Activated naive CD8-positive, alpha-beta T cell (primary cell): Measurements from ENCODE around the gene MESD.

Experiments used
- H3K27ac Mint-ChIP-seq: one replicate; pipeline ENCODE4 v1.8.0; 2021; ENCODE audit warnings: mixed read lengths
- H3K27me3 Mint-ChIP-seq: one replicate; pipeline ENCODE4 v1.8.0; 2021; ENCODE audit warnings: mixed read lengths
- H3K36me3 Mint-ChIP-seq: one replicate; pipeline ENCODE4 v1.8.0; 2021; ENCODE audit warnings: mixed read lengths
- H3K4me1 Mint-ChIP-seq: one replicate; pipeline ENCODE4 v1.8.0; 2021; ENCODE audit warnings: low read depth, mixed read lengths
- H3K4me3 Mint-ChIP-seq: one replicate; pipeline ENCODE4 v1.8.0; 2021; ENCODE audit warnings: mild to moderate bottlenecking, mixed read lengths
- H3K9me3 Mint-ChIP-seq: one replicate; pipeline ENCODE4 v1.8.0; 2021; ENCODE audit warnings: low read depth, mixed read lengths

Gene MESD

GRCh38 chr15:81002331-81003096 lies 12.9 kb upstream of the MESD start:
- H3K36me3 Mint-ChIP-seq: peaks cover 7% of the 10 kb centered on the region
- no peaks in the 10 kb centered on the region for H3K9me3 Mint-ChIP-seq
- H3K27me3 Mint-ChIP-seq: no peaks in the 10 kb centered on the region
- peaks cover 51% of the 10 kb centered on the region for H3K4me1 Mint-ChIP-seq
- no peak overlapping the region for H3K27ac Mint-ChIP-seq
- H3K4me3 Mint-ChIP-seq: peak overlapping the region; percentile 51

GRCh38 chr15:81002009-81002330 lies 12.4 kb upstream of the MESD start:
- Mint-ChIP-seq H3K4me1 (peaks cover 47% of the 10 kb centered on the region), H3K27me3 (no peaks in the 10 kb centered on the region), H3K36me3 (peaks cover 7% of the 10 kb centered on the region), H3K27ac (no peak overlapping the region), H3K9me3 (no peaks in the 10 kb centered on the region), H3K4me3 (peak overlapping the region; percentile 78)

GRCh38 chr15:81001152-81002008 lies 11.8 kb upstream of the MESD start:
- Mint-ChIP-seq H3K27me3 (no peaks in the 10 kb centered on the region), H3K27ac (peak overlapping the region; percentile 50), H3K36me3 (peaks cover 7% of the 10 kb centered on the region), H3K4me3 (peak overlapping the region; percentile 96), H3K9me3 (no peaks in the 10 kb centered on the region), H3K4me1 (peaks cover 45% of the 10 kb centered on the region)

GRCh38 chr15:81000624-81001151 lies 11.1 kb upstream of the MESD start, which contains the start of gene TLNRD1:
Gene TLNRD1 (plus strand): TSS chr15:81000923. CDS start chr15:81002272, 1,349 bp downstream.
- Mint-ChIP-seq H3K4me1 (peaks cover 41% of the 10 kb centered on the region), H3K4me3 (peak within 1 kb of the TSS; percentile 96), H3K27ac (peak within 1 kb of the TSS; percentile 94), H3K27me3 (no peaks in the 10 kb centered on the region), H3K9me3 (no peaks in the 10 kb centered on the region), H3K36me3 (peaks cover 7% of the 10 kb centered on the region)

- peak overlapping the region; percentile 94 for H3K27ac Mint-ChIP-seq
- H3K9me3 Mint-ChIP-seq: no peaks in the 10 kb centered on the region
- peaks cover 36% of the 10 kb centered on the region for H3K4me1 Mint-ChIP-seq
- no peaks in the 10 kb centered on the region for H3K27me3 Mint-ChIP-seq
- H3K36me3 Mint-ChIP-seq: peaks cover 7% of the 10 kb centered on the region
- H3K4me3 Mint-ChIP-seq: peak overlapping the region; percentile 96
These were observed 10.6 kb upstream of the MESD start for GRCh38 chr15:81000144-81000623.

- Mint-ChIP-seq H3K4me3 (peak overlapping the region; percentile 96), H3K36me3 (peaks cover 7% of the 10 kb centered on the region), H3K27ac (peak overlapping the region; percentile 94), H3K4me1 (peaks cover 31% of the 10 kb centered on the region), H3K27me3 (no peaks in the 10 kb centered on the region), H3K9me3 (no peaks in the 10 kb centered on the region)
These were observed 10.0 kb upstream of the MESD start for GRCh38 chr15:80999623-81000036.

GRCh38 chr15:80998251-80998650 lies 8.6 kb upstream of the MESD start:
- Mint-ChIP-seq H3K27ac (peak overlapping the region; percentile 54), H3K36me3 (no peaks in the 10 kb centered on the region), H3K4me3 (peak overlapping the region; percentile 17), H3K27me3 (no peaks in the 10 kb centered on the region), H3K4me1 (peaks cover 18% of the 10 kb centered on the region), H3K9me3 (no peaks in the 10 kb centered on the region)

GRCh38 chr15:80997692-80998091 lies 8.1 kb upstream of the MESD start:
- peaks cover 16% of the 10 kb centered on the region for H3K4me1 Mint-ChIP-seq
- H3K27me3 Mint-ChIP-seq: no peaks in the 10 kb centered on the region
- H3K36me3 Mint-ChIP-seq: no peaks in the 10 kb centered on the region
- H3K27ac Mint-ChIP-seq: no peak overlapping the region
- H3K9me3 Mint-ChIP-seq: no peaks in the 10 kb centered on the region
- no peak overlapping the region for H3K4me3 Mint-ChIP-seq

GRCh38 chr15:80996247-80996646 lies 6.6 kb upstream of the MESD start:
- no peak overlapping the region for H3K27ac Mint-ChIP-seq
- no peak overlapping the region for H3K4me3 Mint-ChIP-seq
- no peaks in the 10 kb centered on the region for H3K36me3 Mint-ChIP-seq
- no peaks in the 10 kb centered on the region for H3K27me3 Mint-ChIP-seq
- no peaks in the 10 kb centered on the region for H3K9me3 Mint-ChIP-seq
- H3K4me1 Mint-ChIP-seq: peaks cover 22% of the 10 kb centered on the region

GRCh38 chr15:80992441-80992840 lies 2.8 kb upstream of the MESD start:
- Mint-ChIP-seq H3K27ac (no peak overlapping the region), H3K4me1 (peaks cover 33% of the 10 kb centered on the region), H3K27me3 (no peaks in the 10 kb centered on the region)

GRCh38 chr15:80992006-80992405 lies 2.4 kb upstream of the MESD start:
- H3K4me3 Mint-ChIP-seq: no peak overlapping the region
- no peaks in the 10 kb centered on the region for H3K9me3 Mint-ChIP-seq
- peaks cover 3% of the 10 kb centered on the region for H3K36me3 Mint-ChIP-seq
- no peaks in the 10 kb centered on the region for H3K27me3 Mint-ChIP-seq
- peaks cover 35% of the 10 kb centered on the region for H3K4me1 Mint-ChIP-seq
- no peak overlapping the region for H3K27ac Mint-ChIP-seq

More at GRCh38 chr15:80992441-80992840, 2.8 kb upstream of the MESD start:
- Mint-ChIP-seq H3K9me3 (no peaks in the 10 kb centered on the region), H3K36me3 (peaks cover 2% of the 10 kb centered on the region), H3K4me3 (no peak overlapping the region)

GRCh38 chr15:80991421-80991820 lies 1.8 kb upstream of the MESD start:
- no peaks in the 10 kb centered on the region for H3K27me3 Mint-ChIP-seq
- peak overlapping the region; percentile 46 for H3K27ac Mint-ChIP-seq
- H3K36me3 Mint-ChIP-seq: peaks cover 4% of the 10 kb centered on the region
- peak overlapping the region; percentile 12 for H3K4me3 Mint-ChIP-seq
- peaks cover 40% of the 10 kb centered on the region for H3K4me1 Mint-ChIP-seq
- H3K9me3 Mint-ChIP-seq: no peaks in the 10 kb centered on the region

GRCh38 chr15:80990955-80991354 lies 1.3 kb upstream of the MESD start:
- Mint-ChIP-seq H3K4me1 (peaks cover 44% of the 10 kb centered on the region), H3K27ac (peak overlapping the region; percentile 46), H3K9me3 (no peaks in the 10 kb centered on the region), H3K4me3 (peak overlapping the region; percentile 12), H3K27me3 (no peaks in the 10 kb centered on the region), H3K36me3 (peaks cover 4% of the 10 kb centered on the region)

GRCh38 chr15:80989081-80989517 lies 520 bp downstream of the MESD start:
- Mint-ChIP-seq H3K27me3 (no peaks in the 10 kb centered on the region), H3K27ac (peak overlapping the region; percentile 98), H3K9me3 (no peaks in the 10 kb centered on the region), H3K36me3 (peaks cover 4% of the 10 kb centered on the region), H3K4me1 (peaks cover 59% of the 10 kb centered on the region), H3K4me3 (peak overlapping the region; percentile 95)
